GM18507 (cell line): ENCODE data around the gene SH3RF2.
"Not testable (repeated sequence)": the region's sequence is repeated elsewhere in the genome, so short reads cannot be mapped to it uniquely, and the experiment has no call there.

Experiments used
- DNase-seq: peaks from one replicate; pipeline ENCODE4 v3.0.0; 2011; ENCODE audit warnings: low read depth; ENCODE audit not compliant: insufficient read length; ENCODE audit errors: extremely low spot score
- FAIRE-seq: peaks from 2 replicates; lab custom pipeline; 2011; peaks lifted over from hg19 to GRCh38; lab: Jason Lieb, UNC

Gene SH3RF2

GRCh38 chr5:145945620-145946111 lies 9.3 kb downstream of the SH3RF2 start:
- FAIRE-seq (no peak), DNase-seq (no peak)

GRCh38 chr5:145946112-145946861 lies 9.9 kb downstream of the SH3RF2 start:
- FAIRE-seq (no peak), DNase-seq (no peak)

- no peak for FAIRE-seq
- no peak for DNase-seq
These were observed 11.2 kb downstream of the SH3RF2 start for GRCh38 chr5:145947581-145947980.

GRCh38 chr5:145948047-145948446 lies 11.7 kb downstream of the SH3RF2 start:
- no peak for FAIRE-seq
- DNase-seq, result no peak

- no peak for FAIRE-seq
- no peak for DNase-seq
These were observed 12.5 kb downstream of the SH3RF2 start for GRCh38 chr5:145948921-145949320.

- no peak for FAIRE-seq
These were observed 13.1 kb downstream of the SH3RF2 start for GRCh38 chr5:145949474-145949873.

GRCh38 chr5:145951071-145951470 lies 14.7 kb downstream of the SH3RF2 start:
- FAIRE-seq, result no peak

More at GRCh38 chr5:145949474-145949873, 13.1 kb downstream of the SH3RF2 start:
- no peak for DNase-seq

GRCh38 chr5:145953202-145953601 lies 16.8 kb downstream of the SH3RF2 start:
- FAIRE-seq (no peak), DNase-seq (no peak)

More at GRCh38 chr5:145951071-145951470, 14.7 kb downstream of the SH3RF2 start:
- no peak for DNase-seq

- not testable (repeated sequence) for DNase-seq, FAIRE-seq
These were observed 17.8 kb downstream of the SH3RF2 start for GRCh38 chr5:145954140-145954539.

- DNase-seq (no peak), FAIRE-seq (no peak)
These were observed 21.0 kb downstream of the SH3RF2 start for GRCh38 chr5:145957388-145957787.

- DNase-seq (no peak), FAIRE-seq (no peak)
These were observed 22.1 kb downstream of the SH3RF2 start for GRCh38 chr5:145958436-145958835.

GRCh38 chr5:145960166-145960565 lies 23.8 kb downstream of the SH3RF2 start:
- DNase-seq, result no peak
- no peak for FAIRE-seq

GRCh38 chr5:145960848-145961600 lies 24.6 kb downstream of the SH3RF2 start:
- DNase-seq (no peak), FAIRE-seq (no peak)

- FAIRE-seq, result no peak
- no peak for DNase-seq
These were observed 25.6 kb downstream of the SH3RF2 start for GRCh38 chr5:145962001-145962400.

GRCh38 chr5:145964008-145964407 lies 27.6 kb downstream of the SH3RF2 start:
- not testable (repeated sequence) for FAIRE-seq, DNase-seq

GRCh38 chr5:145965804-145966203 lies 29.4 kb downstream of the SH3RF2 start:
- DNase-seq (no peak), FAIRE-seq (no peak)

GRCh38 chr5:145967296-145967695 lies 30.9 kb downstream of the SH3RF2 start:
- DNase-seq (no peak), FAIRE-seq (no peak)

GRCh38 chr5:145968970-145969713 lies 32.8 kb downstream of the SH3RF2 start:
- FAIRE-seq, result no peak
- DNase-seq, result no peak

GRCh38 chr5:145969714-145970092 lies 33.3 kb downstream of the SH3RF2 start:
- FAIRE-seq (no peak), DNase-seq (no peak)

GRCh38 chr5:145971108-145971507 lies 34.7 kb downstream of the SH3RF2 start:
- no peak for FAIRE-seq
- no peak for DNase-seq
